ENCODE measurements around the gene TCAP. TPM values are rescaled to one million over a fixed set of nuclear protein-coding genes. Genes with fewer than 3 reads are reported as not detected.

TCAP gene
- total RNA-seq, 1 donor from 2014 or later, result 0.19 TPM

DNA sequence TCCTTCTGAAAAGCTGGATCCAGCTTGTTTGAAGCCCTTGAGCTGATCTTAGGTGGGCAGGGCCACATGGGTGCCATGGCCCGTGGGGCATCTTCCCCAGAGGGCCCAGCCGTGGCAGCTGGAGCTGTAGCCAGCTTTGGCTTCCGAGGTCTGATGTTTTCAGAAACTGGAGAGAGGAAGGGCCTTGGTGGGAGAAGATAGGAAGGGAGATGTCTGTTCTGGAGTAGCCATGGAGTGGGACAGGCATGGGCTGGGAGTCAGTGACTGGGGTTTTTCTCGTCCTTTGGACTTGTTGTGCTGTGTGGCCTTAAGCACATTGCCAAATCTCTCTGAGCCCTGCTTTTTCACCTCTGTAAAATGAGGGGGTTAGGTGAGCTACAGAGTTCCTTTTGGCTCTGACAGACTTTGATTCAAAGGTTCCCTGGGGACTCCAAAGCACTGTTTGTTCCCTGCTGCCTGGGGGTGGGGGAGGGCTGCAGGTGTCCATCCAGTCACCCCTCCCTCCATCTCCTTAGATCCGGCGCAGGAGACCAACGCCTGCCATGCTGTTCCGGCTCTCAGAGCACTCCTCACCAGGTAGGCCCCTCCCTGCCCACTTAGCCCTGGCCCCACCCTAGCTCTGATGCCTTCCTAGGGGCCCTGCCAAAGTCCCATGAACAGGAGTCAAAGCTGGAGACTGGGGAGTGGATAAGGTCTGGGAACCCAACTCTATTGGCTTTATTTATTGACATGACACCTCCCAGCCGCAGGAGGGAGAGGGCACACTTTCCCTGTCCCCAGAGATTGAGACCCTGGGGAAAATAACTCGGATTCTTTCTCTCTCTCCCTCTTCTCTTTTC lies 36.3 kb upstream of the TCAP start:
- Mint-ChIP-seq H3K4me1 (peaks cover 23% of the 10 kb centered on the region), H3K27me3 (ENCODE audit: insufficient read depth, low read depth) (peaks cover 45% of the 10 kb centered on the region), H3K27ac (peak overlapping the region; percentile 54), H3K36me3 (no peaks in the 10 kb centered on the region), H3K4me3 (peak overlapping the region; percentile 66), H3K9me3 (no peaks in the 10 kb centered on the region)
- TF ChIP-seq EZH2 (IDR thresholded peaks at IDR 0.05) (no peak), EZH2phosphoT487 (IDR thresholded peaks at IDR 0.05) (no peak)
- TF ChIP-seq, protein P1, sequence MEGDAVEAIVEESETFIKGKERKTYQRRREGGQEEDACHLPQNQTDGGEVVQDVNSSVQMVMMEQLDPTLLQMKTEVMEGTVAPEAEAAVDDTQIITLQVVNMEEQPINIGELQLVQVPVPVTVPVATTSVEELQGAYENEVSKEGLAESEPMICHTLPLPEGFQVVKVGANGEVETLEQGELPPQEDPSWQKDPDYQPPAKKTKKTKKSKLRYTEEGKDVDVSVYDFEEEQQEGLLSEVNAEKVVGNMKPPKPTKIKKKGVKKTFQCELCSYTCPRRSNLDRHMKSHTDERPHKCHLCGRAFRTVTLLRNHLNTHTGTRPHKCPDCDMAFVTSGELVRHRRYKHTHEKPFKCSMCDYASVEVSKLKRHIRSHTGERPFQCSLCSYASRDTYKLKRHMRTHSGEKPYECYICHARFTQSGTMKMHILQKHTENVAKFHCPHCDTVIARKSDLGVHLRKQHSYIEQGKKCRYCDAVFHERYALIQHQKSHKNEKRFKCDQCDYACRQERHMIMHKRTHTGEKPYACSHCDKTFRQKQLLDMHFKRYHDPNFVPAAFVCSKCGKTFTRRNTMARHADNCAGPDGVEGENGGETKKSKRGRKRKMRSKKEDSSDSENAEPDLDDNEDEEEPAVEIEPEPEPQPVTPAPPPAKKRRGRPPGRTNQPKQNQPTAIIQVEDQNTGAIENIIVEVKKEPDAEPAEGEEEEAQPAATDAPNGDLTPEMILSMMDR (IDR thresholded peaks at IDR 0.05), result no peak
- Histone ChIP-seq H3K4me2 (peak overlapping the region; percentile 100), H3K4me3 (no peak overlapping the region), H3K27me3 (peaks cover 53% of the 10 kb centered on the region), H4K20me1 (ENCODE audit: low read depth) (peaks cover 13% of the 10 kb centered on the region), H3K9me3 (ENCODE audit: low read depth) (no peaks in the 10 kb centered on the region), H3K27ac (no peak overlapping the region), H3K36me3 (no peaks in the 10 kb centered on the region), H3F3A (ENCODE audit: low read depth) (peaks cover 21% of the 10 kb centered on the region), H3K79me2 (ENCODE audit: low read depth) (no peaks in the 10 kb centered on the region), H3K4me1 (peaks cover 28% of the 10 kb centered on the region), H2AFZ (replicated peaks) (no peak overlapping the region), H3K9ac (no peak overlapping the region)
- DNase-seq (ENCODE audit: low spot score), result no peak

DNA sequence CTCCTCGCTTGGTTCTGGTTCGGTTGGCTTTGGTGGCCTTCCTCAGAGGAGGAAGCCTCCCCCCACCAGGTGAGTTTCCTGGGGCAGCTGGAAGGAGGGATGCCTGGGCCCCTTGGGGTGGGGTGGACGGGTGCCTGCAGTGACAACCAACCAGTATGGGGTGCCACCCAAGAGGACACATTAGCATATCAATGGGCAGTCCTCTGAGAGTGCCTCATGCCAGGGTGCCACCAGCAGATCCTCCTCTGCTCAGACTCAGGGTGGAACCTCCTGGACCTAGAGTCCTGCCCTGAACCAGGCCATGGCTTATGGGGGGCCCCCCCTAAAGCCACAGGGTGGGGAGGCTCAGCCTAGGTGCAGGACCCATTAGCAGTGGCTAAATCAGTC lies 35.7 kb upstream of the TCAP start:
- no peak overlapping the region for H3K27ac ChIP-seq
- DNase-seq (ENCODE audit: low spot score), result no peak
- H4K20me1 ChIP-seq (ENCODE audit: low read depth), result peaks cover 13% of the 10 kb centered on the region
- Mint-ChIP-seq H3K36me3 (no peaks in the 10 kb centered on the region), H3K4me1 (peaks cover 26% of the 10 kb centered on the region), H3K9me3 (no peaks in the 10 kb centered on the region), H3K27me3 (ENCODE audit: insufficient read depth, low read depth) (peaks cover 44% of the 10 kb centered on the region), H3K27ac (no peak overlapping the region), H3K4me3 (no peak overlapping the region)
- no peak overlapping the region for H3K4me3 ChIP-seq
- no peaks in the 10 kb centered on the region for H3K36me3 ChIP-seq
- no peak overlapping the region for H2AFZ ChIP-seq (replicated peaks)
- H3K9me3 ChIP-seq (ENCODE audit: low read depth), result no peaks in the 10 kb centered on the region
- H3K4me2 ChIP-seq, result no peak overlapping the region
- peaks cover 47% of the 10 kb centered on the region for H3K27me3 ChIP-seq
- H3F3A ChIP-seq (ENCODE audit: low read depth), result peaks cover 21% of the 10 kb centered on the region
- TF ChIP-seq EZH2 (IDR thresholded peaks at IDR 0.05), result no peak
- TF ChIP-seq, protein P1 (IDR thresholded peaks at IDR 0.05), result no peak
- no peak for TF ChIP-seq EZH2phosphoT487 (IDR thresholded peaks at IDR 0.05)
- no peak overlapping the region for H3K9ac ChIP-seq
- H3K79me2 ChIP-seq (ENCODE audit: low read depth), result no peaks in the 10 kb centered on the region
- H3K4me1 ChIP-seq, result peaks cover 28% of the 10 kb centered on the region

DNA sequence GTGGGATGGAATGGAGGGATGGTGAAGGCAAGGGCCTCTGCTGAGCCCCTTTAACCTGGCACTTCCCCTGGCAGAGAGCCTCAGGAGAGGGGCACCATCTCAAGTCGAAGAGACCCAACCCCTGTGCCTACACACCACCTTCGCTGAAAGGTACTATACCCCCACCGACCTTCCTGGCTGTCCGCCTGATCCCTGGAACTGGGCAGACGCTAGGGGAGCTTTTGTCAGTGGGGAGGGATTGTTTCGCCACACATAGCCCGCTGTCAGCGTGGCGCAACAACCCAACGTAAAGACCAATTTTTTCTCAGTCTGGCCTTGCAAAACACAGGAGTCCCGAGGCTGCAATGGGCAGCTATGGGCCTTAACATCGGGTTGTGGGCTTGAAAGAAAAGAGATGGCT lies 35.3 kb upstream of the TCAP start:
- peaks cover 13% of the 10 kb centered on the region for H4K20me1 ChIP-seq (ENCODE audit: low read depth)
- H3K36me3 ChIP-seq, result no peaks in the 10 kb centered on the region
- no peak overlapping the region for H3K4me3 Mint-ChIP-seq
- no peak overlapping the region for H3K27ac Mint-ChIP-seq
- no peaks in the 10 kb centered on the region for H3K9me3 Mint-ChIP-seq
- H3K4me3 ChIP-seq, result no peak overlapping the region
- TF ChIP-seq, protein P1 (IDR thresholded peaks at IDR 0.05), result no peak
- TF ChIP-seq EZH2phosphoT487 (IDR thresholded peaks at IDR 0.05) (no peak), EZH2 (IDR thresholded peaks at IDR 0.05) (no peak)
- no peak overlapping the region for H3K27ac ChIP-seq
- no peaks in the 10 kb centered on the region for H3K36me3 Mint-ChIP-seq
- H3K4me1 Mint-ChIP-seq, result peaks cover 27% of the 10 kb centered on the region
- H3K79me2 ChIP-seq (ENCODE audit: low read depth), result no peaks in the 10 kb centered on the region
- no peaks in the 10 kb centered on the region for H3K9me3 ChIP-seq (ENCODE audit: low read depth)
- peaks cover 23% of the 10 kb centered on the region for H3F3A ChIP-seq (ENCODE audit: low read depth)
- H3K27me3 Mint-ChIP-seq (ENCODE audit: insufficient read depth, low read depth), result peaks cover 44% of the 10 kb centered on the region
- no peak overlapping the region for H3K9ac ChIP-seq
- no peak for DNase-seq (ENCODE audit: low spot score)
- H2AFZ ChIP-seq (replicated peaks), result no peak overlapping the region
- H3K4me1 ChIP-seq, result peaks cover 28% of the 10 kb centered on the region
- H3K4me2 ChIP-seq, result no peak overlapping the region
- peaks cover 43% of the 10 kb centered on the region for H3K27me3 ChIP-seq

Measured in neural progenitor cell (in vitro differentiated cells).